ENCODE data around the gene PURA.
A peak's percentile ranks its signal among the peaks of the same experiment; 100 is the strongest.

Gene PURA

GRCh38 chr5:140109759-140110645 is 3.9 kb upstream of the PURA start:
- no peak for DNase-seq

DNA sequence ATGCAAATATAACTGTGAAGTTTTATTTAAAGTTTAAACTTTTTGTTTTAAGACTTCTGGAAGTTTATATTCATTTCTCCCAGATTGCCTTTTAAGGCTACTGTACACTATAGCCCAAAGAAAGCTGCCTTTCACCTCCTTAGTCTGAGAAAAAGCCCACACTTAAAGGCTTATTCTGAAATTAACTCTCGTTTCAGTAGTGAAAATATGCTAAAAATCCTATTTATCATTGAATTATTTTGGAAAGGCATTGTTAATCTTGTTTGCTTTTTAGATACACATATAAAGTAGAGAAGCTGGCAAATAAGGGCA is 3.3 kb upstream of the PURA start:
- DNase-seq: no peak

DNA sequence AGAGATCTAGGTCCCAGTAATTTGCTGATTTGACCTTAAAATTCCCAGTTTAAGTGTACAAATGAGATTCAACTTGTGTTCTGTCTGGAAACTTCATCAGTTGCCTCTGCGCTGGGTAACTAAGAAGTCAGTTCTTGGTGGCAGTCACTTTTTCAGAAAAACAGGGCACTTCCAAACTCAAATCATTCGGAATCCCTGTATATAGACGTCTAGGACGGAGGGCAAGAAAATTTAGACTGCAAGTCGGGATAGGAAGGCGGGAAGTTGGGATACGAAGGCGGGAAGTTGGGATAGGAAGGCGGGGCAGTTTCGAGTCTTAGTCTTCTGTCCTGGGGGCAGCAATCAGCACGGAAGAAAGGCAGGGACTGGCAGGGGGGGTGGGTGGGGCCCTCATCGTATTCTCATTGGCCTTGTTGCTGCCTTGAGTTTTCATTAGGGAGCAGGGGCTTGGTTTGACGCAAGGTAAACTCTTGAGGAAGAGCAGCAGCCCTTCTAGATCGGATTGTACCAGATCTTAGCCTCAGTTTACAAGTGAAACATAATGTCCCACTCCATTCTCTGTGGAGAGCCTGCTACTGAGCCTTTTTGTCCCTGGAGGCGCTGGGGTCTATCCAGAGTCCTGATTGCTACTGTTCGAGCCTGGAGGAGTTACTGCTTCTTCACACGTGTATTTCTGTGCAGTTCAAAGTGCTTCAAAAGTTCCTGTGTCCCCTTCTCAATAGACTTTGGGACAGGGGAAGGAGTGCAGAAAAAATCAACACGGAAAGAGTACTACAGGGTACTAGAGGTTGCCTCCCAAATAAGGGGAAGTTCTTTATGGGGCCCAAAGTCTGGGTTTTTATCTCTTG is 2.7 kb upstream of the PURA start:
- peak; percentile 15 for DNase-seq

- no peak for DNase-seq
Measured at GRCh38 chr5:140111859-140112551, 1.9 kb upstream of the PURA start.

DNA sequence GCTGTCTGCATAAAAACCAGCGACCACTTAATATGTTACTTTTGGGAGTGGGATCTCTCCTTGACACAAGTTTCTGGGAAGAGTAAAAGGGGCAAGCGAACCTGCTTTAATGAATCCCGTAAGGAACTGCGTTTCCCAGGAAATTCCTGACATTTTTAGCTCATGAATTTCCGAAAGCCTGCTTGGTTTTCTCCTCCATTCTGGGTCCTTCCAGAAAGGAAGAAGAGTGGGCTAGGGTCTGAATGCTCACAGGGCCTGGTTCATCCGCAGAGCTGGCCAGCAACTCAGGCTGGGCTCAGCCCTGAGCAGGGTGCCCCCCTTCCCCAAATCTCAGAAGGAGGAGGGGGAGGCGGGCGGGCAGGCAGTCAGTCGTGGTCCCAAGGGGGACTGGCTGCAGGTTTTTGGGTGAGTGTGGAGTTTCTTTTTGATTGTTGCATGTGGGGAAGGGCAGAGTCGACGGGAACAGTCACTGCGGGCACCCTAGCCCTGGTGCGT is 1.2 kb upstream of the PURA start:
- peak; percentile 65 for DNase-seq

DNA sequence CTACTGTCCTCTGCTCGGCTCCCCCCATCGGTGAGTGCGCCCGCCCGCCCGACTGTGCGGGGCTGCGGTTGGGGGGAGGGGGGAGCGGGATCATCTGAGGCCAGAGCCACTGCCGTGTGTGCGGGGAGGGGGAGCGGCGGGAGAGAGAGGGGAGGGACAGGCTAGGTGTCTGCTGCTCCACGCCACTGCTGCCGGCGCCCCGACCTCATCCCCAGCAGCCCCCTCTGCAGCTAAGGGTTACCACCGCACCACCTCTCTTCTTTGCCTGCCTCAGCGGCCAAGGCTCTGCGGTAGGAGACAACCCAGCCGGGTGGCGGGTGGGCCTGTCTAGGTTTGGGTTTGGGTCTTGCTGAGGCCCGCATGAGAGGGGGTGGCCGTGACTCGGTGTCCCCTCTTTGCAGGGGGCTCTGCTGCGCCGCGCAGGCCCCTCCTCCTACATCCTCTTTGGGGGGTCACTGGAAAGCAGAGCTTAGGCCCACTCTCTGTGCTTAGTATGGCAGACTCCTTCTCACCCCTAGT is 670 bp upstream of the PURA start:
- DNase-seq: no peak

- peak; percentile 37 for DNase-seq
Measured at GRCh38 chr5:140114341-140115185, 654 bp downstream of the PURA start.

GRCh38 chr5:140115186-140115500 is 1.2 kb downstream of the PURA start:
- no peak for DNase-seq

DNA sequence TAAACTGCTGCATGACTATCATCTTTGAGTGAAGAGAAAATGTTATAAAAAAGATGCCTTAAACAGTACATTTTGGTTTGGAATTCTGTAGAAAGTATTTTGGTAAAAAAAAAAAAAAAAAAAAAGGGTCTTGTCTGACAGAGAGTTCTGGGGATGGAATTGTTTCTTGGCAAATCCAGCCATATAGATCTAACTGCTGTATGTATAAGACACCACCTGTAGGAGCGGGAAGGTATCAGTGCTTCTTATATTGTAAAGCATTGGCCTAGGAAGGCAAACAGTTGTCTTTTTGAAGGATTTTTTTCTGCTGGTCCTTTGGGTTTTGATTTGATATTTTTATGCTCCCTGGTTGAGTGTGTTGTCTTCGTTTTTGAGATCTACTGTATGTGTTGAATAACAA is 2.8 kb downstream of the PURA start:
- DNase-seq: no peak

- no peak for DNase-seq
Measured at GRCh38 chr5:140117523-140117922, 3.6 kb downstream of the PURA start.

- no peak for DNase-seq
Measured at GRCh38 chr5:140118302-140118936, 4.5 kb downstream of the PURA start.

GRCh38 chr5:140125637-140126036 is 11.7 kb downstream of the PURA start, which contains the start of gene IGIP:
TSS of gene IGIP (plus strand) at chr5:140125937. CDS start at chr5:140128477, 2,540 bp downstream.
- no peak for DNase-seq

DNA sequence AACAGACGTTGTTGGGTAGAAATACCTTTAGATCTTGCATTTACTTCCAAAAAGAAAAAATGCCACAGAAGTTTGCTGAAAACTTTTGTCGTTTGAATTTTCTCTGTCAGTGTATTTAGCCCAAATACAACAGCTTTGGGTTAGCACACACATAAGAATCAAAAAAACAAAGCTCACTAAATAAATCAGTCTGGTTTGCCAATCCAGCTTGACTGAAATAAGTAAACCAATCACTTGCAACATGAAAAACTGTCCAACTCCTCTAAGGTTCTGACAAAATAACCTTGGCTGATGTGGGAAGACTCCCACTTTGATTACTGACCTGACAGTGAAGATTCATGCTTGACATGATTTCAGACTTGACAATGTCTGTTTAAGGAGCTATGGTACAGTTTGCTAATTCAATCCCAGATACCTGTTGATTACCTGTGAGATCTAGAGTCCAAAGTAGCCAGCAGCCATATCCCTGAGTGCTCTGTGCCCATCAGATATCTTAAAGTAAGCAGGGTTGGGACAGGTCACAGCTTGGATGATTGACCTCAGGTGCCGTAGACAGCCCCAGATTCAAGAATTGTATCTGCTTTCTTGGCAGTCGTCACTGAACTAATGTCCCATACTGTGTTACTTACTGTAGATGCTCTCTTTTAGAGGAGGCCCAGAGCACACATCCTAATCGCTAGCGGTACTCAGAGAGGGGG is 12.6 kb downstream of the PURA start:
- DNase-seq: no peak

DNA sequence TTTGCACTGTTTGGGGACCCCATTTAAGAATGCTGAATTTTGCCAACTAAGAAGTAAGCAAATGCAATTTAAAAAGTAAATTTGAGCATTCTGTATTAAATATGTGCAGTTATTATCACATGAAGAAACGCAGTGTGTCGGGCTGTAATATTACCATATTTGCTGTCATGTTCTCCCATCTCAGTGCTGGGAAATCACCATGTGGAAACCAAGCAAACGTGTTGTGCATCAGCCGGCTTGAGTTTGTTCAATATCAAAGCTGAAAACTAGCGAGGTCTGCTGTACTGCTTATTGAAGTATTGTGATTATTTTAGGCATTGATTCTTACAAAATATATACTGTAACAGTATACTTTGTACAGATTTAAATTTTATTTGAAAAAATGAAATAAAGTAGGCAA is 14.5 kb downstream of the PURA start:
- no peak for DNase-seq

DNA sequence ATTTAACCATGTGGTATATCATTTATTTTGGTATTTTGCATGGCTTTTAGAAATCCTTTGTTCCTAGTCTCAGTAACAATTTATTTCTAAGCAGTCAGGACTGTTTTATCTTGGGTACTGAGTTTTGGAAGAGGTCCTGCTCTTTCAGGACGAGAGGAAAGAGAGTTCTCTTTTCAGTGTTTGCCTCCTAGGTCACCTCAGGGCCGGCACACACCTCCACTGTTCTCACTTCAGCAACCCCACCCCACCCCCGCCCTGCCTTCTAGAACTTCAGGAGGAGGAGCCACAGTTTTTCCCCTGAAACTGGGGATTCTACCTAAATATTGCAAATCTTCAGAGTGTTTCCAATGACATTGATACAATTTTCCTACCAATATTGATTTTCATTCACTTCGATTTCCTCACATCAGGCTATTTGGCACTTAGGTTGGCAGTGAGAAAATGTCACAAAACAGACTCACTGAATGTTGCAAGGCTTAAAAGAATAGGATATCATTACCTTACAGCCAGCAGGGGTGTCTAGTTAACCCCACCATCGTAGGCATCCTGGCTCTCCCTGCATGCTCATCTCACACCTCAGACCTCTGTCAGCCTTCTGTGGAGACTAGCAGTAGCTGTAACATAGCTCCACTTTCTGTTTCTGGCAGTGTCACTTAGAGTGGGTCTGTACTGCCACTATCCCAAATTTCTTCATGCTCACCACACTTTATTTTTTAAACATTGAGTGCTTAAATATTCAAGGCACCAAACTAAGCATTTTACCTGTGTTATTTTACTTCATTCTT is 17.2 kb downstream of the PURA start:
- no peak for DNase-seq

DNA sequence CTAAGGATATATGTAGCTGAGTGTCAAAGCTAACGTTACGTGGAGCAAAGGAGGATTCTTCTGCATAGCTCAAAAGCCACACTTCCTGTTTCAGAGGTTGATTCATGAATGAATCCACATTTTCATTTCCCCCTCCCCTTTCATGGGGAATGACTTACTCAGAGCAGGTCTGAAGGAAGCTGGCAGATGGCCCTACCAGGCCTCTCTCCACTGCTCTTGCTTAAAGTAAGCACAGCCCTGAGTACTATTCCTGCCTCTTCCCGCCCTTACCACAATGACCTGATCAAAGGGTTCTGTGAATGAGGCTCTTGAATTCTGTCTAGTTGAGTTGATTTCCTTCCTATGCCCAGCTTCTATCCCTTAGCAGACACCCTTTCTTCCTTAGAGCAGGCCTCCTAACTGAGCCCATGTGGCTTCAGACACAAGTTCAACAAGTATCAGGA is 18.1 kb downstream of the PURA start:
- DNase-seq: peak; percentile 89

DNA sequence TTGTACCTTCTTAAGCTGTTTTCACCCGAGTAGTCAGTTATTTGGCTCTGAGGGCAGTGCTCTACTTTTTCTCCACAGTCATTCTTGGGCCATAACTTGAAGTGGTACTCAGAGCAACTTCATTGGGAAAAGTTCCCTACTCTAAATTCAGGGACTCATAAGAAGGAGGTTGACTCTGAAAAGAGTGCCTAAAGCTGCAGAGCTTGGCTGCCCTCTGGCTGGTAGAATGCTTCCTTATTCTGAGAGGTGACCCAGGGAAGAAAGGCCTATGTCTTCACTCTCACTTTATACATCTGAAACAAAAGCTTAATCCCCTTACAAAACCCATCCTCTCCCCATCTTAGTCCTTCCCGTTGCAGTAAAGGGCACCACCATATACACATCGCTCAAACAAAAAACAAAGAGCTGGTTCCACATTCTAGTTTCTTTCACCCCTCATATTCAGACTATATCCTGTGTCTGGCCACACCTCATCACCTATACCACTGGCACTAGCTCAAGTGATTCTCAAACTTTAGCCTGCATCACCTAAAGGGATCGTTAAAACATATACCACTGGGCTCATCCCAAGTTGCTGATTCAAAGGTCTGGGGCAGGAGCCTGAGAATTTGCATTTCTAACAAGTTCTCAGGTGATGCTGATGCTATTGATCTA is 19.7 kb downstream of the PURA start:
- DNase-seq: no peak

DNA sequence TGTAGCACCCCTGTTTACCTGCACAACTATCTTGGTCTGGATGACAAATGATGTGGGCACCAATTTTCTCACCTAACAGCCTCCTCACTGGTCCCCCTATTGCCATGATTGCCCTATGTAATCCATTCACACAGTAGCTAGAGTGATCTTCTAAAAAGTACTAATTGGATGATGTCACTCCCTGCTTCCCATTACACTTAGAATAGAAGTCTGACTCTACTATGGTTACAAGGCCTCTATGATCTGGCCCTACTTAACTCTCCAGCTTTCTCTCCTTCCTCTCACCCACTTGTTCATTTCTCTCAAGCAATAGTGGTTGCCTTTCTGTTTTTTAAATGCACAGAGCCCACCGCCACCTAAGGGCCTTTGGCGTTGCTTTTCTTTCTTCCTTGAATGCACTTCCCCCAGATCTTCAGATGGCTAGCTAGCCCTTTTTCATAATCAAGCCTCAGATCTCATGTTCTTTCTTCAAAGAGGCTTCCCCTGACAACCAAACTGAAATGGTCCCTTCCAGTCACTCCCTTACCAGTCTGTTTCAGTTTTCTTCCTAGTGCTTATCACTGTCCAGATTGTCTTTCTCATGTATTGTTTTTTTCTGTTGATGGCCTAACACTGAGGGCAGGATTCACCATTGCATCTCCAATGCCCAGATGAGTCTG is 20.5 kb downstream of the PURA start:
- no peak for DNase-seq

DNA sequence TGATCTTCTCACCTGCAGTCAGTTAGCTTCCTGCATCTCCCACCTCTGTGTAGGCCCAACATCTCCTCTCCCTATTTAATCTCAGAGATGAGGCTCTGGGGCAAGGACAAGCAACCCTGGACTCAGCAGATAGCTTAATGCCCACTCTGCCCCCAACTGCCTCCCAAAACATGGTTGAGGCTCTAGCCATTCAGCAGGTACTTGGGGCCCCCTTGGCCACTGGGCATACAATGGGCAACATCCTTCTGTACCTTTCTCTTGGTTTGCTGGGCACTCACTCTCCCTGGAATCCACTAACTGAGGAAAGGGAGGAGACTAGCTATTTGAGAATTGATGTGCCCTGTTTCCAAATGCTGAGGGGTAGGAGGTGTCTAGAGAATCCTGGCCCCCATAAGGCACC is 21.2 kb downstream of the PURA start:
- no peak for DNase-seq
